ENCODE measurements around the gene GNAT3.

Gene GNAT3

GRCh38 chr7:80511964-80512363 lies at the start of gene GNAT3:
TSS of gene GNAT3 (minus strand) at chr7:80512064. CDS start at chr7:80511926, 138 bp downstream.
- DNase-seq = no peak

GRCh38 chr7:80558116-80558515 lies 46.3 kb upstream of the GNAT3 start:
- DNase-seq = no peak

- no peak for DNase-seq
Observed at GRCh38 chr7:80552031-80552694, 40.3 kb upstream of the GNAT3 start.

- no peak for DNase-seq
Observed at GRCh38 chr7:80550005-80550404, 38.1 kb upstream of the GNAT3 start.

- DNase-seq = no peak
Observed at GRCh38 chr7:80548840-80549530, 37.1 kb upstream of the GNAT3 start.

GRCh38 chr7:80542398-80542797 lies 30.5 kb upstream of the GNAT3 start:
- DNase-seq = no peak

- no peak for DNase-seq
Observed at GRCh38 chr7:80540836-80541235, 29.0 kb upstream of the GNAT3 start.

GRCh38 chr7:80537091-80537490 lies 25.2 kb upstream of the GNAT3 start:
- DNase-seq = no peak

GRCh38 chr7:80536426-80536825 lies 24.6 kb upstream of the GNAT3 start:
- no peak for DNase-seq

- DNase-seq = no peak
Observed at GRCh38 chr7:80533287-80533686, 21.4 kb upstream of the GNAT3 start.

GRCh38 chr7:80532153-80532552 lies 20.3 kb upstream of the GNAT3 start:
- DNase-seq = no peak

GRCh38 chr7:80530136-80530535 lies 18.3 kb upstream of the GNAT3 start:
- no peak for DNase-seq

- DNase-seq = no peak
Observed at GRCh38 chr7:80529362-80529761, 17.5 kb upstream of the GNAT3 start.

GRCh38 chr7:80528689-80529088 lies 16.8 kb upstream of the GNAT3 start:
- DNase-seq = no peak

GRCh38 chr7:80526472-80526871 lies 14.6 kb upstream of the GNAT3 start:
- no peak for DNase-seq

GRCh38 chr7:80524693-80525092 lies 12.8 kb upstream of the GNAT3 start:
- no peak for DNase-seq

GRCh38 chr7:80521809-80522208 lies 9.9 kb upstream of the GNAT3 start:
- no peak for DNase-seq

GRCh38 chr7:80520199-80520598 lies 8.3 kb upstream of the GNAT3 start:
- DNase-seq = no peak

GRCh38 chr7:80517282-80517747 lies 5.5 kb upstream of the GNAT3 start:
- no peak for DNase-seq

- DNase-seq = no peak
Observed at GRCh38 chr7:80515298-80515697, 3.4 kb upstream of the GNAT3 start.

- no peak for DNase-seq
Observed at GRCh38 chr7:80510021-80510420, 1.8 kb downstream of the GNAT3 start.

- DNase-seq = no peak
Observed at GRCh38 chr7:80508440-80508839, 3.4 kb downstream of the GNAT3 start.

GRCh38 chr7:80505900-80506500 lies 5.9 kb downstream of the GNAT3 start:
- no peak for DNase-seq

- no peak for DNase-seq
Observed at GRCh38 chr7:80500325-80500724, 11.5 kb downstream of the GNAT3 start.

All from activated T-cell treated with anti-CD3 and anti-CD28 coated beads for 4 hours (primary cell).